Neural cell (in vitro differentiated cells): ENCODE results near the gene BCAS4.

ENCODE experiments used
- CTCF ChIP-seq: fragments of 450-650 bp; IDR thresholded peaks from 2 replicates; pipeline ENCODE4 v1.5.1; 2014; ENCODE audit warnings: antibody characterized with exemption, mild to moderate bottlenecking, moderate library complexity; ENCODE audit not compliant: poor library complexity, severe bottlenecking
- EP300 ChIP-seq: fragments of 450-650 bp; conservative IDR thresholded peaks from 2 replicates; pipeline ENCODE4 v1.6.1; 2014; ENCODE audit warnings: antibody characterized with exemption, mild to moderate bottlenecking, moderate library complexity; ENCODE audit not compliant: poor library complexity, severe bottlenecking
- EZH2 ChIP-seq: fragments of 200-600, 300-800 bp; shearing (Covaris generic), sonication (generic); IDR thresholded peaks from 2 replicates; pipeline ENCODE4 v1.6.1; 2014; ENCODE audit warnings: antibody characterized with exemption, low read length, borderline replicate concordance, mild to moderate bottlenecking; ENCODE audit not compliant: insufficient read depth, poor library complexity, severe bottlenecking
- MXI1 ChIP-seq: fragments of 450-650 bp; conservative IDR thresholded peaks from 2 replicates; pipeline ENCODE4 v1.6.1; 2014; ENCODE audit warnings: antibody characterized with exemption, mild to moderate bottlenecking; ENCODE audit not compliant: poor library complexity, severe bottlenecking
- POLR2AphosphoS5 ChIP-seq: IDR thresholded peaks from 2 replicates; pipeline ENCODE4 v1.6.1; 2012
- RAD21 ChIP-seq: fragments of 450-650 bp; conservative IDR thresholded peaks from 2 replicates; pipeline ENCODE4 v1.6.1; 2014; ENCODE audit warnings: antibody characterized with exemption, mild to moderate bottlenecking, moderate library complexity
- REST ChIP-seq: IDR thresholded peaks from 2 replicates; pipeline ENCODE4 v1.6.1; 2012; ENCODE audit warnings: borderline replicate concordance
- SMC3 ChIP-seq: fragments of 450-650 bp; conservative IDR thresholded peaks from 2 replicates; pipeline ENCODE4 v1.6.1; 2014; ENCODE audit warnings: antibody characterized with exemption, mild to moderate bottlenecking, moderate library complexity; ENCODE audit not compliant: poor library complexity
- TAF1 ChIP-seq: IDR thresholded peaks from 2 replicates; pipeline ENCODE4 v1.6.1; 2012; ENCODE audit warnings: low read depth

DNA sequence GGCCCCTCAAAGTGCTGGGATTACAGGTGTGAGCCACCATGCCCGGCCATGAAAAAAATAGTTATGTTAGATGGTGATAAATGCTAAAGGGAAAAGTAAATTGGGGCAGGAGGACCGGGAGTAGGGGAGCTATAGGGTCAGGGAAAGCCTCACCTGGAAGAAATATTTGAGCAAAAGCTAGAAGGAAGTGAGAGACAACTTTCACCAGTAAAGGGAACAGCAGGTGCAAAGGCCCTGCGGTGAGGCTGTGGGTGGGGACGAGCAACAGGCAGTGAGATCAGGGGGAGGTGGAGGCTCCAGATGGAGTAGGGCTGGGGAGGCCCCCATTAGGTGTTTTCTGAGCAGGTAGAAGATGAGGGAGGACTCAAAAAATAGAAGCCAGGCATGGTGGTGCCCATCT lies 16.0 kb downstream of the BCAS4 start:
- TF ChIP-seq EP300 (no peak), SMC3 (no peak), CTCF (no peak), EZH2 (no peak), RAD21 (no peak), TAF1 (no peak), POLR2AphosphoS5 (no peak), REST (no peak), MXI1 (no peak)
